NB4 (cell line): ENCODE results near the gene ATP11A.

Experiments used
- POLR2A ChIP-seq: IDR thresholded peaks from 2 replicates; pipeline ENCODE4 v1.6.1; 2011; ENCODE audit warnings: mild to moderate bottlenecking; ENCODE audit not compliant: insufficient read length; ENCODE audit errors: extremely low read depth
- TF ChIP-seq, protein P1 (sequence below): IDR thresholded peaks from one replicate; pipeline ENCODE4 v1.5.1; 2012; ENCODE audit warnings: low read depth, low read length
- TF ChIP-seq, protein P2 (sequence below): IDR thresholded peaks from 2 replicates; pipeline ENCODE4 v1.6.1; 2011; ENCODE audit warnings: low read depth, low read length

DNA sequence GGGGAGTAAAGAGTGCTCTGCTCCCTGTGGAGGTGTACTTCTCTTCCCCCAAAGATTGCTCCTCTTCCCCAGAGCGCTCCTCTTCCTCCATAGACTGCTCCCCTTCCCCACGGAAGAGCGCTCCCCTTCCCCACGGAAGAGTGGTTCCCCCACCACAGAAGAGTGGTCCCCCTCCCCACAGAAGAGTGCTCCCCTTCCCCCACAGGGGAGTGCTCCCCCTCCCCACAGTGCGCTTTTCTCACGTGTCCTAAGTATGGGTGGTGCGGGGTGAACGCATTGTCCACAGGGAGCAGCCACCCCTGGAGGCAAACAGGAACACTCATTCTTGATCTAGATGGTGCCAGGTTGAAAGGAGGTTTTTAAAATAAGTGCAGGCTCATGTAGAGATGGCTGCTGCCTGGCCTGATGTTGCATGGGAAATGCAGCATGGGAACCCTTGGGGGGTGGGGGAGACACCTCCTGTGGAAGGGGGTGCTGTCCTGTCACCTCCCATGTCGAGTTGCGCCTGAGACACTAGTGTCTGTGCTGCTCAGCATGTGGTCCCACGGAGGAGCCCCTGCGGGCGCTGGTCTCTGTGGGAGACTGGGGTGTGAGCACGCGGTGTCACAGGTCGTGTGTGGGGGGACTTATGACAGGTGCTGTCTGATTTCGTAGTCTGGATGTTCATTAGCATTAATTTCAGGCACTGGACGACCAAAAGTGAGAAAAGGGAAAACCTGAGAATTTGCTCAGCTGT, 52.2 kb downstream of the ATP11A start:
- TF ChIP-seq, protein P1, sequence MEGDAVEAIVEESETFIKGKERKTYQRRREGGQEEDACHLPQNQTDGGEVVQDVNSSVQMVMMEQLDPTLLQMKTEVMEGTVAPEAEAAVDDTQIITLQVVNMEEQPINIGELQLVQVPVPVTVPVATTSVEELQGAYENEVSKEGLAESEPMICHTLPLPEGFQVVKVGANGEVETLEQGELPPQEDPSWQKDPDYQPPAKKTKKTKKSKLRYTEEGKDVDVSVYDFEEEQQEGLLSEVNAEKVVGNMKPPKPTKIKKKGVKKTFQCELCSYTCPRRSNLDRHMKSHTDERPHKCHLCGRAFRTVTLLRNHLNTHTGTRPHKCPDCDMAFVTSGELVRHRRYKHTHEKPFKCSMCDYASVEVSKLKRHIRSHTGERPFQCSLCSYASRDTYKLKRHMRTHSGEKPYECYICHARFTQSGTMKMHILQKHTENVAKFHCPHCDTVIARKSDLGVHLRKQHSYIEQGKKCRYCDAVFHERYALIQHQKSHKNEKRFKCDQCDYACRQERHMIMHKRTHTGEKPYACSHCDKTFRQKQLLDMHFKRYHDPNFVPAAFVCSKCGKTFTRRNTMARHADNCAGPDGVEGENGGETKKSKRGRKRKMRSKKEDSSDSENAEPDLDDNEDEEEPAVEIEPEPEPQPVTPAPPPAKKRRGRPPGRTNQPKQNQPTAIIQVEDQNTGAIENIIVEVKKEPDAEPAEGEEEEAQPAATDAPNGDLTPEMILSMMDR = no peak
- TF ChIP-seq, protein P2, sequence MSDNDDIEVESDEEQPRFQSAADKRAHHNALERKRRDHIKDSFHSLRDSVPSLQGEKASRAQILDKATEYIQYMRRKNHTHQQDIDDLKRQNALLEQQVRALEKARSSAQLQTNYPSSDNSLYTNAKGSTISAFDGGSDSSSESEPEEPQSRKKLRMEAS = no peak
- no peak for TF ChIP-seq POLR2A
